Measurements from ENCODE around the gene UCHL1.
"Not testable (repeated sequence)": the region's sequence is repeated elsewhere in the genome, so short reads cannot be mapped to it uniquely, and the experiment has no call there.

Gene UCHL1

GRCh38 chr4:41294445-41295062 is 37.8 kb downstream of the UCHL1 start:
- no peak overlapping the region for H3K4me3 ChIP-seq (ENCODE audit: low read length)
- no peak overlapping the region for H3K9ac ChIP-seq (ENCODE audit: low read length)
- H3K4me1 ChIP-seq (ENCODE audit: control insufficient read depth, insufficient read depth, low read length), result no peaks in the 10 kb centered on the region
- no peak for DNase-seq (ENCODE audit: low read depth)
- peaks cover 8% of the 10 kb centered on the region for H3K9me3 ChIP-seq (ENCODE audit: control insufficient read depth, low read length)
- H3K36me3 ChIP-seq (ENCODE audit: control insufficient read depth, insufficient read depth, low read length, severe bottlenecking), result no peaks in the 10 kb centered on the region
- no peaks in the 10 kb centered on the region for H3K27me3 ChIP-seq (replicated peaks; ENCODE audit: control insufficient read depth, insufficient read depth, low read length)

- no peak overlapping the region for H3K9ac ChIP-seq (ENCODE audit: low read length)
- H3K9me3 ChIP-seq (ENCODE audit: control insufficient read depth, low read length), result peaks cover 8% of the 10 kb centered on the region
- no peak for DNase-seq (ENCODE audit: low read depth)
- H3K4me3 ChIP-seq (ENCODE audit: low read length), result no peak overlapping the region
- H3K4me1 ChIP-seq (ENCODE audit: control insufficient read depth, insufficient read depth, low read length), result no peaks in the 10 kb centered on the region
- H3K36me3 ChIP-seq (ENCODE audit: control insufficient read depth, insufficient read depth, low read length, severe bottlenecking), result no peaks in the 10 kb centered on the region
- no peaks in the 10 kb centered on the region for H3K27me3 ChIP-seq (replicated peaks; ENCODE audit: control insufficient read depth, insufficient read depth, low read length)
Measured at GRCh38 chr4:41296995-41297394, 40.3 kb downstream of the UCHL1 start.

DNA sequence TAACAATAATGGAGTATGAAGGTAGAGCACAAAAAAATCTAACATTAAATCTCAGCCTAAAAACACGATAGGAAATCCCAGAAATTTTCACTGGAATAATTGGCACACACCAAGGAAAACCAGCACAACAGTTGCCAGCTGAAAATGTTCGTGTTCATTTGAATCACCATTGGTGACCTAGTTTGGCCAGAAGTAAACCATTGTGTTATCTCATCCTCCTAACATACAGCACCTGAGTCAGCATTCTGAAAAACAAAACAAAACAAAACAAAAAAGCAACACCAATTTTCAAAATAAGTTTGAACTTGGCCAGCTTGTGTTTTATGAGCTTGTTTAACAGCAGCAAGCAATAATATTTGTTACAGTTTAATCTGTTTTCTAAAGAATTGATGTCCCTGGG is 41.1 kb downstream of the UCHL1 start:
- no peak for DNase-seq (ENCODE audit: low read depth)
- Histone ChIP-seq H3K9me3 (ENCODE audit: control insufficient read depth, low read length) (peaks cover 8% of the 10 kb centered on the region), H3K9ac (ENCODE audit: low read length) (no peak overlapping the region), H3K4me1 (ENCODE audit: control insufficient read depth, insufficient read depth, low read length) (no peaks in the 10 kb centered on the region), H3K4me3 (ENCODE audit: low read length) (no peak overlapping the region), H3K36me3 (ENCODE audit: control insufficient read depth, insufficient read depth, low read length, severe bottlenecking) (no peaks in the 10 kb centered on the region), H3K27me3 (replicated peaks; ENCODE audit: control insufficient read depth, insufficient read depth, low read length) (no peaks in the 10 kb centered on the region)

GRCh38 chr4:41299486-41299885 is 42.8 kb downstream of the UCHL1 start:
- DNase-seq (ENCODE audit: low read depth), result no peak

GRCh38 chr4:41301137-41301536 is 44.4 kb downstream of the UCHL1 start:
- no peaks in the 10 kb centered on the region for H3K9me3 ChIP-seq (ENCODE audit: control insufficient read depth, low read length)
- no peak overlapping the region for H3K9ac ChIP-seq (ENCODE audit: low read length)
- H3K4me3 ChIP-seq (ENCODE audit: low read length), result no peak overlapping the region
- no peaks in the 10 kb centered on the region for H3K4me1 ChIP-seq (ENCODE audit: control insufficient read depth, insufficient read depth, low read length)
- H3K36me3 ChIP-seq (ENCODE audit: control insufficient read depth, insufficient read depth, low read length, severe bottlenecking), result no peaks in the 10 kb centered on the region
- no peak for DNase-seq (ENCODE audit: low read depth)
- peaks cover 2% of the 10 kb centered on the region for H3K27me3 ChIP-seq (replicated peaks; ENCODE audit: control insufficient read depth, insufficient read depth, low read length)

More at GRCh38 chr4:41299486-41299885, 42.8 kb downstream of the UCHL1 start:
- no peak overlapping the region for H3K9ac ChIP-seq (ENCODE audit: low read length)
- H3K9me3 ChIP-seq (ENCODE audit: control insufficient read depth, low read length), result peaks cover 4% of the 10 kb centered on the region
- H3K4me1 ChIP-seq (ENCODE audit: control insufficient read depth, insufficient read depth, low read length), result no peaks in the 10 kb centered on the region
- H3K36me3 ChIP-seq (ENCODE audit: control insufficient read depth, insufficient read depth, low read length, severe bottlenecking), result no peaks in the 10 kb centered on the region
- no peaks in the 10 kb centered on the region for H3K27me3 ChIP-seq (replicated peaks; ENCODE audit: control insufficient read depth, insufficient read depth, low read length)
- no peak overlapping the region for H3K4me3 ChIP-seq (ENCODE audit: low read length)

DNA sequence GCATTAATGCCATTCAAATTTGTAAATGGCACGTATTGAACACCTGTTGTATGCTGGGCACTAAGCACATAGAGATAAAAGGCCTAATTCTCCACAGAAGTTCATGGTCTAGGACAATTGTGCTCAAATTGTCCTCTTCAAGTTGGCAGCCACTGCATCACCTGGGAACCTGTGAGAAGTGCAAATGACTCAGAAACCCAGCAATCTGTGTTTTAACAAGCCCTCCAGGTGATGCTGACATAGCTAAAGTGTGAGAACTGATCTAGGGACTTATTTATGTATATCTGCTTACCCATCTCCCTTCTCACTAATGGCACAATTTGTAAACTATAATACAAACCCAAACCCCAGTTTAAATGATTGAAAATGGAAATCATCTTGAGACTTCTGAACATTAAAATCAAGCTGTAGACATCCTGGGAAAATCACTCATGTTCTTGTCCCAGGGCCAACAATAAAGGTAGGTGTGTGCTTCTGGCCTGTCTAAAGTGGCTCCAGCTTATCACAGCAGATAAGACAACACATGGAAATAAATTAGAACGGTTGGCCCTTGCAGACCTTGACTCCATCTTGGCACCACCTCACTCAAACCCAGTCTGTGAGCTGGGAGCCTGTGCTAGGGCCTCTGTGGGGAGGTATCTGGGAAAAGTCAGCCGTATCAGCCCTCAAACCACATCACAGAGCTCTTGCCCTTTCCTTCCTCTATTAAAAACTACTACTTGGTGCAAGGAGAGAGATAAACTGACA is 46.8 kb downstream of the UCHL1 start:
- Histone ChIP-seq H3K36me3 (ENCODE audit: control insufficient read depth, insufficient read depth, low read length, severe bottlenecking) (no peaks in the 10 kb centered on the region), H3K27me3 (replicated peaks; ENCODE audit: control insufficient read depth, insufficient read depth, low read length) (peaks cover 10% of the 10 kb centered on the region), H3K9ac (ENCODE audit: low read length) (no peak overlapping the region), H3K4me3 (ENCODE audit: low read length) (no peak overlapping the region), H3K9me3 (ENCODE audit: control insufficient read depth, low read length) (peaks cover 5% of the 10 kb centered on the region), H3K4me1 (ENCODE audit: control insufficient read depth, insufficient read depth, low read length) (no peaks in the 10 kb centered on the region)
- no peak for DNase-seq (ENCODE audit: low read depth)

DNA sequence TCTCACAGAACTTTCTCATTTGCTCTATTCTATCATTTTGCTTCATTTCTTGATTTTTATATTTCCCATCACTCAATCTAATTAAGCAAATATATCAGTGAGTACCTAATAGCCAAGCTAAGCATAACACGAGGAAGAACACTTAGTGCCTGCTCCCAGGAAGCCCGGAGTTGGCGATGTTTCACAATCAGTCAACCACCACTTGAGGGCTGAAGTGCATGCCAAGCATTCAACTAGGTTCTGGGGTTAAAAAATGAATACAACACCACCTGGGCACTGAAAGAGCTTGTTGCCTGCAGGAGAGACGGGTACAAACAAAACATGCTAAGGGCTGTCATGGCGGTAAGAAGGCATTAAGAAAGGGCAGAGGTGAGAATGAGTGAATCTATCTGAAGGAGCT is 47.5 kb downstream of the UCHL1 start:
- DNase-seq (ENCODE audit: low read depth), result no peak
- H3K36me3 ChIP-seq (ENCODE audit: control insufficient read depth, insufficient read depth, low read length, severe bottlenecking), result no peaks in the 10 kb centered on the region
- peaks cover 5% of the 10 kb centered on the region for H3K9me3 ChIP-seq (ENCODE audit: control insufficient read depth, low read length)
- H3K4me3 ChIP-seq (ENCODE audit: low read length), result no peak overlapping the region
- no peak overlapping the region for H3K9ac ChIP-seq (ENCODE audit: low read length)
- no peaks in the 10 kb centered on the region for H3K4me1 ChIP-seq (ENCODE audit: control insufficient read depth, insufficient read depth, low read length)
- peaks cover 14% of the 10 kb centered on the region for H3K27me3 ChIP-seq (replicated peaks; ENCODE audit: control insufficient read depth, insufficient read depth, low read length)

DNA sequence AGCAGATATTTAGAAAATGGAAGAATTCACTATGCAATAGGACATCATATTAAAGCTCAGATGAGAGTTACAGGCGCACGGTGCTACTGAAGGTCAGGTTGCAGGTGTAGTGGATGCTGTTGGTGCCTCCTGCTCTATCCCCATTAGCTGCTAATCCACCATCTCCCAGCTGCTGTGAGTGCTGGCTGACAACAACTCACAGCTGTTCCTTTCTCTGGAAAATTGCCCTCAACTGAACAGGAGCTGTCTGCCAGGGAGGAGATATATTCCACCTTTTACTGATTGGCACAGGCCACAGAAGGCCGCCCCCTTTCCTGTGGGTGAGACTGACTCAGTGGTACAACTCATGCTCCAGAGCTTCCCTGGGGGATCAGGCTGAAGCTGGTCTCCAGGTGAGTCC is 48.7 kb downstream of the UCHL1 start:
- Histone ChIP-seq H3K36me3 (ENCODE audit: control insufficient read depth, insufficient read depth, low read length, severe bottlenecking) (no peaks in the 10 kb centered on the region), H3K9ac (ENCODE audit: low read length) (no peak overlapping the region), H3K9me3 (ENCODE audit: control insufficient read depth, low read length) (peaks cover 5% of the 10 kb centered on the region), H3K4me1 (ENCODE audit: control insufficient read depth, insufficient read depth, low read length) (no peaks in the 10 kb centered on the region), H3K4me3 (ENCODE audit: low read length) (no peak overlapping the region), H3K27me3 (replicated peaks; ENCODE audit: control insufficient read depth, insufficient read depth, low read length) (peaks cover 14% of the 10 kb centered on the region)
- no peak for DNase-seq (ENCODE audit: low read depth)

DNA sequence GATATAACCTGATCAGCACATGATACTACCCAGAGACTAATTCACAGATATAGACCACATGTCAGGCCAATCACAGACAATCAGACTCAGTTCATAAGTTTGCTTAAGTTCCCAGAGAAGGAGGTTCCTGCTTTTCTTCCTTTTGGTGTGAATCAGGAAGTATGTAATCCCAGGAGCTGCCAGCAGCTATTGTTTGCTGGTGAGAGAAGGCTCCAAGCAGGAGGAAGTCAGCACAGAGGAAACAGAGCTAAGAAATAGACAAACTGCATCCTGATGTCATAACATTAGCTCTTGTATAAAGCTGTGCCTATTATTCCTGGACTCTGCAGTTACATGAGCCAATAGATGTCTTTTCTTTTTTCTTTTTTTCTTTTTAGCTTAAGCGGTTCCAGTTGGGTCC is 50.9 kb downstream of the UCHL1 start:
- DNase-seq (ENCODE audit: low read depth), result no peak
- no peak overlapping the region for H3K4me3 ChIP-seq (ENCODE audit: low read length)
- H3K9me3 ChIP-seq (ENCODE audit: control insufficient read depth, low read length), result peaks cover 5% of the 10 kb centered on the region
- H3K36me3 ChIP-seq (ENCODE audit: control insufficient read depth, insufficient read depth, low read length, severe bottlenecking), result no peaks in the 10 kb centered on the region
- no peak overlapping the region for H3K9ac ChIP-seq (ENCODE audit: low read length)
- peaks cover 18% of the 10 kb centered on the region for H3K27me3 ChIP-seq (replicated peaks; ENCODE audit: control insufficient read depth, insufficient read depth, low read length)
- no peaks in the 10 kb centered on the region for H3K4me1 ChIP-seq (ENCODE audit: control insufficient read depth, insufficient read depth, low read length)

- peaks cover 5% of the 10 kb centered on the region for H3K9me3 ChIP-seq (ENCODE audit: control insufficient read depth, low read length)
- H3K9ac ChIP-seq (ENCODE audit: low read length), result no peak overlapping the region
- no peak for DNase-seq (ENCODE audit: low read depth)
- H3K4me1 ChIP-seq (ENCODE audit: control insufficient read depth, insufficient read depth, low read length), result no peaks in the 10 kb centered on the region
- no peak overlapping the region for H3K4me3 ChIP-seq (ENCODE audit: low read length)
- no peaks in the 10 kb centered on the region for H3K36me3 ChIP-seq (ENCODE audit: control insufficient read depth, insufficient read depth, low read length, severe bottlenecking)
- H3K27me3 ChIP-seq (replicated peaks; ENCODE audit: control insufficient read depth, insufficient read depth, low read length), result peaks cover 18% of the 10 kb centered on the region
Measured at GRCh38 chr4:41308398-41308797, 51.7 kb downstream of the UCHL1 start.

DNA sequence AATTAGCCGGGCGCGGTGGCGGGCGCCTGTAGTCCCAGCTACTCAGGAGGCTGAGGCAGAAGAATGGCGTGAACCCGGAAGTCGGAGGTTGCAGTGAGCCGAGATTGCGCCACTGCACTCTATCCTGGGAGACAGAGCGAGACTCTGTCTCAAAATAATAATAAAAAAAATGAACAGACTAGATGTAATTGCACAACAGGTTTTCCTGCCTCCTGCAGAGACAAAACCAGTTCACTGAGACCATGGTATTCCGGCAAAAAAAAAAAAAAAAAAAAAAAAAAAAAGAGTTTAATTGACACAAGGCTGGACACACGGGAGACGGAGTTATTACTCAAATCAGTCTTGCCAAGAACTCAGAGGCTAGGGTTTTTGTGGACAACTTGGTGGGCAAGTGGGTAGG is 58.7 kb downstream of the UCHL1 start:
- H3K9ac ChIP-seq (ENCODE audit: low read length); H3K4me1 ChIP-seq (ENCODE audit: control insufficient read depth, insufficient read depth, low read length); H3K4me3 ChIP-seq (ENCODE audit: low read length); DNase-seq (ENCODE audit: low read depth); H3K9me3 ChIP-seq (ENCODE audit: control insufficient read depth, low read length); H3K36me3 ChIP-seq (ENCODE audit: control insufficient read depth, insufficient read depth, low read length, severe bottlenecking): not testable (repeated sequence)
- H3K27me3 ChIP-seq (replicated peaks; ENCODE audit: control insufficient read depth, insufficient read depth, low read length), result peaks cover 11% of the 10 kb centered on the region
